HG03439 (cell line): ENCODE measurements around the gene EIF2S2.

Source experiments
- ATAC-seq: cut with Tn5 transposase; IDR thresholded peaks from one replicate; pipeline ENCODE4 v1.9.1; 2021; ENCODE audit warnings: mild to moderate bottlenecking, moderate library complexity; ENCODE audit not compliant: unreplicated experiment

Gene EIF2S2

GRCh38 chr20:34090645-34091044, 21.4 kb downstream of the EIF2S2 start:
- no peak for ATAC-seq

GRCh38 chr20:34089655-34090345, 22.2 kb downstream of the EIF2S2 start:
- ATAC-seq: no peak

- no peak for ATAC-seq
These were observed 22.9 kb downstream of the EIF2S2 start for GRCh38 chr20:34089175-34089479.

GRCh38 chr20:34088305-34089174, 23.5 kb downstream of the EIF2S2 start:
- ATAC-seq: no peak

GRCh38 chr20:34085544-34086040, 26.5 kb downstream of the EIF2S2 start:
- no peak for ATAC-seq

- no peak for ATAC-seq
These were observed 27.7 kb downstream of the EIF2S2 start for GRCh38 chr20:34084227-34084923.

- ATAC-seq: no peak
These were observed 28.3 kb downstream of the EIF2S2 start for GRCh38 chr20:34083781-34084180.

GRCh38 chr20:34083137-34083536, 28.9 kb downstream of the EIF2S2 start:
- ATAC-seq: no peak

- no peak for ATAC-seq
These were observed 29.7 kb downstream of the EIF2S2 start for GRCh38 chr20:34082232-34082887.

- ATAC-seq: no peak
These were observed 32.2 kb downstream of the EIF2S2 start for GRCh38 chr20:34079818-34080217.

- no peak for ATAC-seq
These were observed 33.5 kb downstream of the EIF2S2 start for GRCh38 chr20:34078540-34078939.

GRCh38 chr20:34076952-34077351, 35.1 kb downstream of the EIF2S2 start:
- ATAC-seq: no peak

GRCh38 chr20:34075647-34076046, 36.4 kb downstream of the EIF2S2 start:
- no peak for ATAC-seq

GRCh38 chr20:34074101-34074760, 37.8 kb downstream of the EIF2S2 start:
- ATAC-seq: no peak

- ATAC-seq: no peak
These were observed 39.3 kb downstream of the EIF2S2 start for GRCh38 chr20:34072778-34073177.

- ATAC-seq: no peak
These were observed 40.0 kb downstream of the EIF2S2 start for GRCh38 chr20:34072076-34072475.

GRCh38 chr20:34070859-34071258, 41.2 kb downstream of the EIF2S2 start:
- ATAC-seq: no peak

GRCh38 chr20:34070079-34070439, 42.0 kb downstream of the EIF2S2 start:
- no peak for ATAC-seq

GRCh38 chr20:34069341-34070078, 42.5 kb downstream of the EIF2S2 start:
- ATAC-seq: no peak

- ATAC-seq: no peak
These were observed 44.0 kb downstream of the EIF2S2 start for GRCh38 chr20:34068001-34068400.
